ENCODE measurements around the gene MCRIP2.

The MCRIP2 gene

GRCh38 chr16:660459-661183, 19.0 kb downstream of the MCRIP2 start:
- 0 out of 2 replicates have a peak overlapping the region, but pooled peaks have one; percentile 0 for H3K9ac ChIP-seq (ENCODE audit: low read length)
- no peaks in the 10 kb centered on the region for H3F3A ChIP-seq (ENCODE audit: insufficient read depth, low read length)
- H3K27me3 ChIP-seq (ENCODE audit: insufficient read depth, low read length), result no peaks in the 10 kb centered on the region
- no peak overlapping the region for H3K27ac ChIP-seq (ENCODE audit: low read depth, low read length, poor library complexity, severe bottlenecking)
- H3K4me1 ChIP-seq (ENCODE audit: insufficient read depth, low read length, severe bottlenecking), result peaks cover 6% of the 10 kb centered on the region
- H3K9me2 ChIP-seq (ENCODE audit: low read depth, low read length), result no peaks in the 10 kb centered on the region
- H3K36me3 ChIP-seq (ENCODE audit: insufficient read depth, low read length), result peaks cover 47% of the 10 kb centered on the region
- no peak overlapping the region for H3K4me3 ChIP-seq (ENCODE audit: low read depth, low read length, poor library complexity, severe bottlenecking)
- no peaks in the 10 kb centered on the region for H3K79me2 ChIP-seq (ENCODE audit: insufficient read depth, low read length)
- no peak overlapping the region for H2AFZ ChIP-seq (ENCODE audit: low read length)
- no peaks in the 10 kb centered on the region for H3K9me3 ChIP-seq (ENCODE audit: low read length)
- peak overlapping the region; percentile 25; the same call in 1 of the 2 replicates for H3K4me2 ChIP-seq (ENCODE audit: low read length)
- TF ChIP-seq CTCF (IDR thresholded peaks at IDR 0.05; ENCODE audit: low read length) (peak; percentile 29), EZH2 (IDR thresholded peaks at IDR 0.05; ENCODE audit: borderline replicate concordance, low read length) (no peak)
- H4K20me1 ChIP-seq (ENCODE audit: insufficient read depth, low read length), result no peaks in the 10 kb centered on the region

GRCh38 chr16:661184-661821, 19.7 kb downstream of the MCRIP2 start:
- H2AFZ ChIP-seq (ENCODE audit: low read length), result no peak overlapping the region
- peak overlapping the region; percentile 25; the same call in 1 of the 2 replicates for H3K4me2 ChIP-seq (ENCODE audit: low read length)
- no peak for TF ChIP-seq EZH2 (IDR thresholded peaks at IDR 0.05; ENCODE audit: borderline replicate concordance, low read length)
- no peak; the same call in 1 of the 2 replicates for TF ChIP-seq CTCF (IDR thresholded peaks at IDR 0.05; ENCODE audit: low read length)
- 0 out of 2 replicates have a peak overlapping the region, but pooled peaks have one; percentile 0 for H3K9ac ChIP-seq (ENCODE audit: low read length)
- no peaks in the 10 kb centered on the region for H3K9me3 ChIP-seq (ENCODE audit: low read length)
- H3K4me3 ChIP-seq (ENCODE audit: low read depth, low read length, poor library complexity, severe bottlenecking), result no peak overlapping the region
- H3K27me3 ChIP-seq (ENCODE audit: insufficient read depth, low read length), result no peaks in the 10 kb centered on the region
- peaks cover 45% of the 10 kb centered on the region for H3K36me3 ChIP-seq (ENCODE audit: insufficient read depth, low read length)
- no peaks in the 10 kb centered on the region for H3K9me2 ChIP-seq (ENCODE audit: low read depth, low read length)
- H3K4me1 ChIP-seq (ENCODE audit: insufficient read depth, low read length, severe bottlenecking), result peaks cover 6% of the 10 kb centered on the region
- H3K79me2 ChIP-seq (ENCODE audit: insufficient read depth, low read length), result no peaks in the 10 kb centered on the region
- no peak overlapping the region for H3K27ac ChIP-seq (ENCODE audit: low read depth, low read length, poor library complexity, severe bottlenecking)
- H3F3A ChIP-seq (ENCODE audit: insufficient read depth, low read length), result no peaks in the 10 kb centered on the region
- H4K20me1 ChIP-seq (ENCODE audit: insufficient read depth, low read length), result no peaks in the 10 kb centered on the region

- Histone ChIP-seq H3K9ac (ENCODE audit: low read length) (no peak overlapping the region), H3K27ac (ENCODE audit: low read depth, low read length, poor library complexity, severe bottlenecking) (no peak overlapping the region), H3K4me3 (ENCODE audit: low read depth, low read length, poor library complexity, severe bottlenecking) (no peak overlapping the region), H3K9me2 (ENCODE audit: low read depth, low read length) (no peaks in the 10 kb centered on the region), H3K9me3 (ENCODE audit: low read length) (no peaks in the 10 kb centered on the region), H4K20me1 (ENCODE audit: insufficient read depth, low read length) (no peaks in the 10 kb centered on the region), H2AFZ (ENCODE audit: low read length) (no peak overlapping the region), H3K27me3 (ENCODE audit: insufficient read depth, low read length) (no peaks in the 10 kb centered on the region), H3K4me2 (ENCODE audit: low read length) (no peak overlapping the region), H3K79me2 (ENCODE audit: insufficient read depth, low read length) (no peaks in the 10 kb centered on the region), H3F3A (ENCODE audit: insufficient read depth, low read length) (no peaks in the 10 kb centered on the region), H3K4me1 (ENCODE audit: insufficient read depth, low read length, severe bottlenecking) (peaks cover 7% of the 10 kb centered on the region), H3K36me3 (ENCODE audit: insufficient read depth, low read length) (peaks cover 38% of the 10 kb centered on the region)
- no peak for TF ChIP-seq CTCF (IDR thresholded peaks at IDR 0.05; ENCODE audit: low read length)
- no peak for TF ChIP-seq EZH2 (IDR thresholded peaks at IDR 0.05; ENCODE audit: borderline replicate concordance, low read length)
These were observed 20.5 kb downstream of the MCRIP2 start for GRCh38 chr16:662095-662494.
